Nephron progenitor cell (in vitro differentiated cells): ENCODE measurements around the gene HDHD5.

Source experiments
- DNase-seq: peaks from one replicate; pipeline ENCODE4 v3.0.0; 2021
- H3K27ac Mint-ChIP-seq: 2 replicates; pipeline ENCODE4 v1.8.0; 2021; ENCODE audit warnings: mild to moderate bottlenecking, moderate library complexity, mixed read lengths
- H3K27me3 Mint-ChIP-seq: 2 replicates; pipeline ENCODE4 v1.8.0; 2021; ENCODE audit warnings: mild to moderate bottlenecking, low read depth, mixed read lengths; ENCODE audit not compliant: poor library complexity
- H3K36me3 Mint-ChIP-seq: 2 replicates; pipeline ENCODE4 v1.8.0; 2021; ENCODE audit warnings: low read depth, mixed read lengths
- H3K4me1 Mint-ChIP-seq: 2 replicates; pipeline ENCODE4 v1.8.0; 2021; ENCODE audit warnings: mixed read lengths
- H3K4me3 Mint-ChIP-seq: 2 replicates; pipeline ENCODE4 v1.8.0; 2021; ENCODE audit warnings: mild to moderate bottlenecking, moderate library complexity, mixed read lengths
- H3K9me3 Mint-ChIP-seq: 2 replicates; pipeline ENCODE4 v1.8.0; 2021; ENCODE audit warnings: mild to moderate bottlenecking, moderate library complexity, mixed read lengths
- TF ChIP-seq, protein P1 (sequence below): fragments of 200-600 bp; sonication (generic); IDR thresholded peaks from 2 replicates; pipeline ENCODE4 v1.5.0; 2021; ENCODE audit warnings: antibody characterized with exemption

Gene HDHD5

DNA sequence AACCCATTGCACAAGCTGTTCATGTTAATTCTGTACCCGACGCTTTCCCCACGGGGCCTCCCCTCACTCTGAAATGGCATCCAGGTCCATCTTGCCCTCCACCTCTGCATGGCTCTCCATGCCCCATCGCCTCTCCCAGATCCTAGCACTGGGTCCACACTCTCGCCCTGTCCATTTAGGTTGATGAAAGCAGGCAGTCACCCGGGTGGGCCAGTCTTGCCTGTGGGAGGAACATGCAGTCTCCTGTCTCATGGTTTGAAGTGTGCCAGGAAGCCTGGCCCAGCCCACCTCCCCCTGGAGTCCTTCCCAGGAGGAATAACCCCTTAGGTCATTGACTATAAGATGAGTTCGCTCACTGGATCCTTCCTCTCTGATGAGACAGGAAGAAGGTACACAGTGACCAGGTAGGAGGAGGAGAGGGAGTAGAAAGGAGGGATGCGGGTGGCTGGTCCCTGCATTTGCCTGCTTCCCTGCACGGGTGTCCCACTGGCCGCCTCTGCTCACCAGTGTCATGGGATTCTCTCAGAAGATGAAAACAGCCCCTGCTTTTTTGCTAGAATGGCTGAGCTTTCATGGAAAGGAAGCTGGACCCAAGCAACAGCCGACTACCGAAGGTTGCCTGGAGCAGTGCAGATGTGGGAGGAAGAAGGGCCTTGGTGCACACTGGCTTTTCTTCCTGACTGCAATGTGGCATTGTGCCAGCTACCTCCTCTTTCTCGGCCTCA lies 44.7 kb downstream of the HDHD5 start:
- Mint-ChIP-seq H3K36me3 (no peaks in the 10 kb centered on the region), H3K4me3 (no peak overlapping the region), H3K9me3 (no peaks in the 10 kb centered on the region), H3K4me1 (peaks cover 40% of the 10 kb centered on the region), H3K27me3 (peaks cover 18% of the 10 kb centered on the region), H3K27ac (peak overlapping the region; percentile 13)
- TF ChIP-seq, protein P1, sequence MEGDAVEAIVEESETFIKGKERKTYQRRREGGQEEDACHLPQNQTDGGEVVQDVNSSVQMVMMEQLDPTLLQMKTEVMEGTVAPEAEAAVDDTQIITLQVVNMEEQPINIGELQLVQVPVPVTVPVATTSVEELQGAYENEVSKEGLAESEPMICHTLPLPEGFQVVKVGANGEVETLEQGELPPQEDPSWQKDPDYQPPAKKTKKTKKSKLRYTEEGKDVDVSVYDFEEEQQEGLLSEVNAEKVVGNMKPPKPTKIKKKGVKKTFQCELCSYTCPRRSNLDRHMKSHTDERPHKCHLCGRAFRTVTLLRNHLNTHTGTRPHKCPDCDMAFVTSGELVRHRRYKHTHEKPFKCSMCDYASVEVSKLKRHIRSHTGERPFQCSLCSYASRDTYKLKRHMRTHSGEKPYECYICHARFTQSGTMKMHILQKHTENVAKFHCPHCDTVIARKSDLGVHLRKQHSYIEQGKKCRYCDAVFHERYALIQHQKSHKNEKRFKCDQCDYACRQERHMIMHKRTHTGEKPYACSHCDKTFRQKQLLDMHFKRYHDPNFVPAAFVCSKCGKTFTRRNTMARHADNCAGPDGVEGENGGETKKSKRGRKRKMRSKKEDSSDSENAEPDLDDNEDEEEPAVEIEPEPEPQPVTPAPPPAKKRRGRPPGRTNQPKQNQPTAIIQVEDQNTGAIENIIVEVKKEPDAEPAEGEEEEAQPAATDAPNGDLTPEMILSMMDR, result no peak
- DNase-seq, result no peak

DNA sequence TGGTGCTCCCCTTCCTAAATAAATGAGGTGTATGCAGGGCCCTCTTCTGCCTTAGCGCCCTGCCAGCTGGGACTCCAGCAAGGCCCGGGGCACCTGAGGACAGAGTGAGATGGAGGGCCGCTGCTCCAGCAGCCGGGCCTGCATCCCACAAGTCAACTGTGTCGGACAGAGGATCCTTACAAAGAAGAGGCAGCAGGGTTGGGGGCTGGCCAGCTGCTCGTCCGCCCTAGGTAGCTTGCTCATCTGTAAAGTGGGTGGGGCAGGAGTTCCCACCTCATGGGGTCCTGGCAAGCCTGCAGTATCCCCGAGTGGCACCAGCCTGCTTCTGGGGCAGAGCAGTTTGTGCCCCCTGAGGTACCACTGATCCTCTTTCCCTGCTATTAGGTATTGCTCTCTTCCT lies 45.5 kb downstream of the HDHD5 start:
- Mint-ChIP-seq H3K36me3 (no peaks in the 10 kb centered on the region), H3K4me3 (no peak overlapping the region)

DNA sequence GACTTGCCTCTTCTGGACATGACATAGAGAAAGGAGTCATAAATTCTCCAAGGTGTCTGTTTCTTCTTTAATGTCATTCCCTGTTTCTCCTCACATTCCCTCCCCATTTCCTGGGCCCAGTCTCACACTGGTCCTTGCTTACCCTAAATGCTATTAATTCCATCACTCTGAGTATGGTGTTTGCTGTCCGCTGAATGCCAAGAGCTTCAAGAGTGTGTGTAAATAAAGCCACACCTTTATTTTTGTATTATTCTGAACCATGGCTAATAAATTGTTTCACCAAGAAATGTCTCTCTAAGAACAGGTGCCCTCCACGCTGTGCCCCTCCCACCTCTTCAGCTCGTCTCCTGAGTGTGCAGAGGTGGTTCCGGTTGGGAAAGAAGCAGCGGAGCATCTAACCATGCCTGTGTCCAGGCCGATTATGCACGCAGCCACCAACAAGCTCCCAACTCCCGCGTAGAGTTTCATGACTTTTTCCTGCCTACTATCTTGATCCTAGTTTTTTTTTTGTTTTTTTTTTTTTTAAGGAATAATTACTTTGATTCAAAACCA lies 46.5 kb downstream of the HDHD5 start:
- TF ChIP-seq, protein P1, result no peak
- peak; percentile 45 for DNase-seq
- Mint-ChIP-seq H3K9me3 (no peaks in the 10 kb centered on the region), H3K4me1 (peaks cover 40% of the 10 kb centered on the region), H3K36me3 (no peaks in the 10 kb centered on the region), H3K27me3 (peaks cover 4% of the 10 kb centered on the region), H3K4me3 (no peak overlapping the region), H3K27ac (no peak overlapping the region)

More for the DNA sequence above, 45.5 kb downstream of the HDHD5 start:
- Mint-ChIP-seq H3K9me3 (no peaks in the 10 kb centered on the region), H3K27me3 (peaks cover 11% of the 10 kb centered on the region), H3K4me1 (peaks cover 40% of the 10 kb centered on the region), H3K27ac (no peak overlapping the region)
- DNase-seq, result no peak
- TF ChIP-seq, protein P1, result no peak

DNA sequence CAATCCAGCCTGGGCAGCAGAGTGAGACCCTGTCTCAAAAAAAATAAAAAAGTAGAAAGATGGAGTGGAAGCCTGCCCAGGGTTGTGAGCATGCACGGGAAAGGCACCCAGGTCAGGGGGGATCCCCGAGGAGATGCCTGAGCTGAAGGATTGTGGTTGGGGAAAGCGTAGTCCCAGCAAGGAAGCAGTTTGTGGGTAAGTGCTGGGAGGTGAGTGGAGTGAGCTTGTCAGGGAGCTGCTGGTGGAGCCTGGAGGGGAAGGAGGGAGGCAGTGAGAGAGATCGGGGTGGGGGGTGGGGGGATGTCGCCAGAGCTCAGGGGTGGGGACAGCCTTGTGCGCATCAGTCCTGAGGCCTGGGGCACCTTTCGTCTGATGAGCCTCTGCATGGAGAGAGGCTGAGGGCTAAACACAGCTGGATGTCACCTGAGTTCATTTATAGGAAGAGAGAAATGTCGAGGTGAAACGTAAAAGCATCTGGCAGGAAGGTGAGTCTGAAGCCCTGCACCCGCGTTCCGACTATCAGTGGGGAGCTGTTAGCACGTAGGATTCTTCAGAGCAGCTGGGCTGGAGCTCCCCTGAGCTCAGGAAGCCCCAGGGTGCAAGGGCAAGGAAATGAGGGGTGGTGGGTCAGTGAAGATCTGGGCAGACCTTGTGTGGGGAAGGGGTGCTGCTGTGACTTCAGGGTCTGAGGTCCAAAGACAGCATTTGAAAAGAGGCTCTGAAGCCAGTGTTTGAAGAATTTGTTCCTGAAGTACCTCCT lies 48.1 kb downstream of the HDHD5 start:
- Mint-ChIP-seq H3K36me3 (no peaks in the 10 kb centered on the region), H3K27ac (no peak overlapping the region), H3K4me1 (peaks cover 49% of the 10 kb centered on the region), H3K9me3 (no peaks in the 10 kb centered on the region), H3K27me3 (peaks cover 4% of the 10 kb centered on the region), H3K4me3 (no peak overlapping the region)
- TF ChIP-seq, protein P1, result no peak
- DNase-seq, result no peak

DNA sequence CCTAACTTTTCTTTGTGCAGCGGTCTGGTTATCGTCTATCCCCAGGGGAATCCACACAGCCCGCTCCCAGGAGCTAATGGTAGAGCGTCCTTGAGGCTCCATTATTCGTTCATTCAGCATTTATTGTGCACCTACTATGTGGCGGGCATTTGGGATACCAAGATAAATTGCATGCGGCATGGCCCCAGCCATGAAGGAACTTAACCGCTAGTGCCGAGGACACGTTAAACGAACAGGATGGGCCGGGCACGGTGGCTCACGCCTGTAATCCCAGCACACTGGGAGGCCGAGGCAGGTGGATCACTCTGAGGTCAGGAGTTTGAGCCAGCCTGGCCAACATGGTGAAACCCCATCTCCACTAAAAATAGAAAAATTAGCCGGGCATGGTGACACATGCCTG lies 49.1 kb downstream of the HDHD5 start:
- H3K27ac Mint-ChIP-seq, result no peak overlapping the region
- H3K36me3 Mint-ChIP-seq, result no peaks in the 10 kb centered on the region
- peaks cover 4% of the 10 kb centered on the region for H3K27me3 Mint-ChIP-seq
- H3K4me3 Mint-ChIP-seq, result no peak overlapping the region
- H3K9me3 Mint-ChIP-seq, result no peaks in the 10 kb centered on the region
- H3K4me1 Mint-ChIP-seq, result peaks cover 50% of the 10 kb centered on the region
- DNase-seq, result no peak
- TF ChIP-seq, protein P1, result no peak
